NCI-H446 (cell line): ENCODE measurements around the gene CARD10.
"Not testable (repeated sequence)": the region's sequence is repeated elsewhere in the genome, so short reads cannot be mapped to it uniquely, and the experiment has no call there.

ENCODE experiments used
- DNase-seq, 2 experiments: peaks; one replicate each; lab custom pipeline; 2025; lab: John Stamatoyannopoulos, UW

The CARD10 gene

GRCh38 chr22:37485395-37486223, 33.6 kb downstream of the CARD10 start:
- no peak for DNase-seq

- no peak for DNase-seq
These were observed 34.5 kb downstream of the CARD10 start for GRCh38 chr22:37484480-37485394.

- no peak for DNase-seq
These were observed 36.2 kb downstream of the CARD10 start for GRCh38 chr22:37483050-37483449.

- no peak for DNase-seq
These were observed 37.0 kb downstream of the CARD10 start for GRCh38 chr22:37482244-37482643.

- DNase-seq: no peak
These were observed 37.8 kb downstream of the CARD10 start for GRCh38 chr22:37481347-37481907.

- DNase-seq: no peak
These were observed 38.5 kb downstream of the CARD10 start for GRCh38 chr22:37480387-37481346.

GRCh38 chr22:37479196-37479595, 40.0 kb downstream of the CARD10 start:
- DNase-seq: no peak

- no peak for DNase-seq
These were observed 42.6 kb downstream of the CARD10 start for GRCh38 chr22:37476389-37477329.

GRCh38 chr22:37474447-37475090, 44.6 kb downstream of the CARD10 start:
- DNase-seq: no peak

GRCh38 chr22:37473437-37473946, 45.7 kb downstream of the CARD10 start:
- no peak for DNase-seq

GRCh38 chr22:37472418-37473006, 46.7 kb downstream of the CARD10 start:
- DNase-seq: no peak

GRCh38 chr22:37471727-37472417, 47.3 kb downstream of the CARD10 start:
- no peak for DNase-seq

- DNase-seq: no peak
These were observed 49.1 kb downstream of the CARD10 start for GRCh38 chr22:37470087-37470445.

GRCh38 chr22:37469416-37470086, 49.7 kb downstream of the CARD10 start:
- no peak for DNase-seq

GRCh38 chr22:37468201-37468695, 51.0 kb downstream of the CARD10 start:
- DNase-seq: not testable (repeated sequence)

- no peak for DNase-seq
These were observed 51.7 kb downstream of the CARD10 start for GRCh38 chr22:37467391-37467955.

GRCh38 chr22:37464181-37464580, 55.0 kb downstream of the CARD10 start:
- no peak for DNase-seq
